Tibial artery (tissue), 4 donors: ENCODE data around the gene EXOC7.

Source experiments
- DNase-seq, 2 donors: peaks; one replicate each; pipeline ENCODE4 v3.0.0-alpha.2; 2019
- H3K27ac ChIP-seq, 2 donors: fragments of 200-600 bp; sonication (generic) in 1 of 2; 1 replicate in 1 of 2; 2 replicates in 1 of 2; pipeline ENCODE4 v1.5.1; 2018 to 2019; ENCODE audit warnings: mild to moderate bottlenecking in 1 of 2
- H3K27me3 ChIP-seq, 2 donors: fragments of 200-600 bp; sonication (generic) in 1 of 2; one replicate each; pipeline versions ENCODE4 v1.5.1 to v1.6.0; 2016 to 2019
- H3K36me3 ChIP-seq, 3 donors: fragments of 200-600 bp; sonication (generic) in 2 of 3; one replicate each; pipeline ENCODE4 v1.5.1; 2016 to 2019; ENCODE audit warnings: mild to moderate bottlenecking in 2 of 3
- H3K4me1 ChIP-seq, 4 donors: fragments of 200-600 bp; sonication (generic) in 2 of 4; 1 replicate in 3 of 4; 2 replicates in 1 of 4; pipeline ENCODE4 v1.5.1; 2016 to 2019
- H3K4me3 ChIP-seq, 2 donors: fragments of 200-600 bp; sonication (generic) in 1 of 2; 1 replicate in 1 of 2; 2 replicates in 1 of 2; pipeline ENCODE4 v1.5.1; 2018 to 2019; ENCODE audit warnings: mild to moderate bottlenecking in 2 of 2
- H3K9me3 ChIP-seq, 3 donors: fragments of 200-600 bp; sonication (generic) in 1 of 3; one replicate each; pipeline ENCODE4 v1.5.1; 2016 to 2019
- intact Hi-C: fragments of 100-400 bp; cut with DNase I; formaldehyde crosslinking; loops from one replicate; pipeline ENCODE4 v1.15.0; 2023; ENCODE audit warnings: low total_unique reads
- TF ChIP-seq, protein P1 (sequence below), 2 experiments: fragments of 200-600 bp in 1 of 2; fragments of 450-650 bp in 1 of 2; IDR thresholded peaks; one replicate each; pipeline ENCODE4 v1.5.1; 2017 to 2019; ENCODE audit warnings: antibody characterized with exemption in 2 of 2, mild to moderate bottlenecking in 1 of 2, moderate library complexity in 1 of 2

EXOC7 gene

DNA sequence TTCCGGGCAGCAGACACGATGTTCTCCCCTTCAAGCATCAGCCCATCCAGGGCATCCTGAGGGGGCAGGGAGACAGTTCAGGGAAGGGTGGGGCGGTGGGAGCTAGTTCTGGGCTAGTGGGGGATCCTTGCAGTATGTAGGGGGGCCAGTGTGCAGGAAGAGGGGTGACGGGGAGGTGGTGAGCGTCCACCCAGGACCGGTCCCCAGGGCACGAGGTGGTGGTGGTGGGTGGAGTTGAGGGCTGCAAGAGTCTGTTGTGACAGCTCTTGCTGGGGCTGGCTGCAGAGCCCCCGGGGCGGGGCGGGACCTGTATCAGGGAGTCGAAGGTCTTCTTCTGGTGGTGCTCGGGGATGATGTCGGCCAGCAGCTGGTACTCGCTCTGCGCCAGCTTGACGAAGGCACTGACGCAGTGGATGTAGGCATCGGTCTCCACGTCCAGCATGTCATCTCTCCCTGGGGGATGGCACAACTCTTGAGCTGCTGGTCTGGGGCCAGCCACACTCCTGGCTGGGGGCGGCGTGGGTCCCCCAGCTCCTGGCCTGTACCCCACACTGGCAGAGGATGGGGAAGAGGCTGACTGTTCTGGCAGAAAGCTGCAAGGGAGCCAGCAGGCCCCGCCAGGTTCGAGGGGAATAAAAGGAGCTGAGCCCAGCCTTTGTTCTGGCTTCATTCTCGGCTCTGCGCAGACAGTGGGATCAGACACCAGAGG is 14.6 kb downstream of the EXOC7 start:
- Histone ChIP-seq H3K4me3 (no peak overlapping the region), H3K27ac (no peak overlapping the region), H3K9me3 (no peaks in the 10 kb centered on the region), H3K27me3 (no peaks in the 10 kb centered on the region), H3K36me3 (peaks cover 71 to 100% (median 97%) of the 10 kb centered on the region in 3 donors), H3K4me1 (no peaks in the 10 kb centered on the region)
- TF ChIP-seq, protein P1, sequence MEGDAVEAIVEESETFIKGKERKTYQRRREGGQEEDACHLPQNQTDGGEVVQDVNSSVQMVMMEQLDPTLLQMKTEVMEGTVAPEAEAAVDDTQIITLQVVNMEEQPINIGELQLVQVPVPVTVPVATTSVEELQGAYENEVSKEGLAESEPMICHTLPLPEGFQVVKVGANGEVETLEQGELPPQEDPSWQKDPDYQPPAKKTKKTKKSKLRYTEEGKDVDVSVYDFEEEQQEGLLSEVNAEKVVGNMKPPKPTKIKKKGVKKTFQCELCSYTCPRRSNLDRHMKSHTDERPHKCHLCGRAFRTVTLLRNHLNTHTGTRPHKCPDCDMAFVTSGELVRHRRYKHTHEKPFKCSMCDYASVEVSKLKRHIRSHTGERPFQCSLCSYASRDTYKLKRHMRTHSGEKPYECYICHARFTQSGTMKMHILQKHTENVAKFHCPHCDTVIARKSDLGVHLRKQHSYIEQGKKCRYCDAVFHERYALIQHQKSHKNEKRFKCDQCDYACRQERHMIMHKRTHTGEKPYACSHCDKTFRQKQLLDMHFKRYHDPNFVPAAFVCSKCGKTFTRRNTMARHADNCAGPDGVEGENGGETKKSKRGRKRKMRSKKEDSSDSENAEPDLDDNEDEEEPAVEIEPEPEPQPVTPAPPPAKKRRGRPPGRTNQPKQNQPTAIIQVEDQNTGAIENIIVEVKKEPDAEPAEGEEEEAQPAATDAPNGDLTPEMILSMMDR (IDR thresholded peaks at IDR 0.05): no peak
- intact Hi-C loops: no loop called here
- no peak for DNase-seq

DNA sequence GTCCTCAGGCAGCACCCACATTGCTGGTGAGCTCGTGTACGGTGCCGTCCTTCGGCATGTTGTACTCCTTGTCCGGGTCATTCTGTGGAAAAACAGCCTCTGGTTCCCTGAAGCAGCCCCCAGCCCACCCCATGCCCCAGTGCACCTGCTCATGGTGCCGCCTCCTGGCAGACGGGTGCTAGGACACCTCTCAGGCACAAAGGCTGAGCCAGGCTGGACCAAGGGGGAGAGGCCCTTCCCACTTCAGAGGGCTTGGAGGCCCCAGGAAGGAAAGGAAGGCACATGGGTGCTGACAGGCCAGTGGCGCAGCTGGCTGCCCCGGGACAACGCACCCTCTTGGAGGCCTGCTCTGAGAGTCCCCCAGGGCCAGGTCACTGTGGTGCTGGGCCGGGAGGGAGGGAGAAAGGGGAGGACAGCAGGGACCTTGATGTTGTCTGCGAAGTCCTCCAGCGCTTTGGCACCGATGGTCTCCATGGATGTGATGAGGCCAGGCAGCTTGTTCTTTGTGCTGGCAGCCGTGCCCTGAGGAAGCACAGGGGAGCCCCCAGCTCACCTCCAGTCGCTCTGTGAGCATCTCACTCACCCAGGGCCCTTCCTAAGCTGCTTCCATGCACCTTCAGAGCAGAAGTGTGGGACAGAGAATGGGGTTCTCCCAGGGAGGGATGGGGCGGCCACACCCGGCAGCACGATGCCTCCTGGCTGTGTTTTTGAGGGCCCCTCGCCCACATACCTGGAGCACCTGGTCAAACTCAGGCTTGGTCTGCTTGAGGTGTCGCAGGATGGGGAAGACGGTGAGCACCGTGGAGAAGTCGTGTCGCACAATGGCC is 15.3 kb downstream of the EXOC7 start:
- Histone ChIP-seq H3K4me3 (no peak overlapping the region), H3K9me3 (no peaks in the 10 kb centered on the region), H3K27ac (no peak overlapping the region), H3K27me3 (no peaks in the 10 kb centered on the region), H3K4me1 (no peaks in the 10 kb centered on the region), H3K36me3 (peaks cover 69 to 100% (median 97%) of the 10 kb centered on the region in 3 donors)
- TF ChIP-seq, protein P1 (IDR thresholded peaks at IDR 0.05): no peak
- intact Hi-C loops: no loop called here
- no peak for DNase-seq

DNA sequence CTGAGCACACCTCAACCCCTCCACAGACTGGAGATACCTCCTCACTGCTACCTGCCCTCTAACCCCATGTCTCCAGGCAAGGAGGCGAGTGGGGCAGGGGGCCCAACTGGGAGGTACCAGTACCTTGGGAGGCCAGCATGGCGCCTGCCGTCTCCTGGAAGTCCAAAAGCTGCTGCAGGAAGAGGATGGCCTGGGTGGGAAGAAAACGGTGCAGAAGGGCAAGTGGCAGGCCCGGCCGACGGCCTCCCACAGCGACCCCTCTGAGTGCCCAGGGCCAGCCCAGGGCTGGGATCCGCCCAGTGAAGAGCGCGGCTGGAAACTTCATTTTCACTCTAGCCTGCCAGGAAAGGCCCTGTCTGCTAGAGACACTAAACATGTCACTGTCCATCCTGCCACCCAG is 16.1 kb downstream of the EXOC7 start:
- TF ChIP-seq, protein P1 (IDR thresholded peaks at IDR 0.05): no peak
- no peaks in the 10 kb centered on the region for H3K9me3 ChIP-seq
- intact Hi-C loops: no loop called here
- no peak overlapping the region for H3K4me3 ChIP-seq
- H3K27me3 ChIP-seq: no peaks in the 10 kb centered on the region
- H3K27ac ChIP-seq: no peak overlapping the region
- no peak for DNase-seq
- no peaks in the 10 kb centered on the region for H3K4me1 ChIP-seq
- peaks cover 62 to 100% (median 95%) of the 10 kb centered on the region in 3 donors for H3K36me3 ChIP-seq

DNA sequence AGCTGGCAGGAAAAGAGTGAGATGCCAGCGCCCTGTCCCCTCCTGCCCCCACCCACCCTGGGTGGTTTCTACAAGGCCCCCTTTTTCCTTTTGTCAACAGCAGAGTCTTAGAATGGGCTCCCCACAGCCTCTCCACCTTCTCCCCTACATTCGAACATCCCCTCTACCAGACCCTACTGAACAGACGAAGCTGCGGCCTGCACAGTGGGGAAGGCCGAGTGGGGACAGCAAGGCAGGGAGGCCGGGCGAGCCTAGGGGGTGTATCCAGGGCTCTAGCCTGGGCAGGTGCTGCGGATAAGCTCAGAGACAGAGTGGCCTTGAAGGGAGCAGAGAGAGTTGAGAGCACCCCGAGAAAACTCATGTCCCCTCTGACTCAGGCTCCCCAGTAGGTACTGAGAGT is 17.2 kb downstream of the EXOC7 start:
- Histone ChIP-seq H3K4me1 (no peaks in the 10 kb centered on the region), H3K27ac (no peak overlapping the region), H3K4me3 (no peak overlapping the region), H3K27me3 (no peaks in the 10 kb centered on the region), H3K36me3 (peaks cover 58 to 94% (median 86%) of the 10 kb centered on the region in 3 donors), H3K9me3 (no peaks in the 10 kb centered on the region)
- intact Hi-C loops: no loop called here
- no peak for DNase-seq
- TF ChIP-seq, protein P1 (IDR thresholded peaks at IDR 0.05): no peak

DNA sequence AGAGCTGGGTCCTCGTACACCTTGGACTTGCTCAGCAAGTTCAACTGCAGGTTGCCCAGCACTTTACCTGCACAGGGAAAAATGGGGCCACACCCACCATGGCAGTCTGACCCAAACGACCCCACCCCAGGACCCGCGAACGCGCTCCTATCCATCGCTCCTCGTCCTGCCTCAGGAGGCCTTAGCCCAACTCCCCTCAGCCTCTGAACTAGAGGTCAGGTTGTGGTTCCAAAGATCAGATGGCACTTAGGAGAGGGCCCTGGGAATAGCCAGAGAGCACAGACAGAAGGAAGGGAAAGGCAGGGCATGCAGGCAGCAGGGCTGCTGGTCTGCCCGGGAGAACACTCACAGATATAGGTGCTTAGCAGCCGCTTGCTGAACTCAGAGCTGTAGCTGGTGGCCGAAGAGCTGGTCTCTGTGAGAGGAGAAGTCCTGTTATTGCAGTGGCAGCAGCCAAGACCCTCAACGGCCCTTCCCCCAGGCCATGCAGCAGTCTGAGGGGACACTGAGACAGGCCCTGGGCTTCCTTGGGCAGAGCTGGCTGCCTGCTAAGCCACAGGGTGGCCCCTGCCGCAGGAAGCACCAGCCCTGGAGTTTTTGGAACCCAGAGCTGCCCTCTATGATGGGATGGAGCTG is 17.7 kb downstream of the EXOC7 start:
- no peak for DNase-seq
- intact Hi-C loops: no loop called here
- Histone ChIP-seq H3K4me1 (no peaks in the 10 kb centered on the region), H3K27ac (no peak overlapping the region), H3K27me3 (no peaks in the 10 kb centered on the region), H3K9me3 (no peaks in the 10 kb centered on the region), H3K36me3 (peaks cover 57 to 89% (median 80%) of the 10 kb centered on the region in 3 donors), H3K4me3 (no peak overlapping the region)
- TF ChIP-seq, protein P1 (IDR thresholded peaks at IDR 0.05): no peak
